IMR-90 (cell line): ENCODE results near the gene PTCD1. TPM values are rescaled to one million over a fixed set of nuclear protein-coding genes. Genes with fewer than 3 reads are reported as not detected.

Experiments
- ATAC-seq: fragments of 200-7000 bp; cut with Tn5 transposase; 2 replicates; pipeline ENCODE4 v1.9.1; 2020; ENCODE audit warnings: low read depth, mild to moderate bottlenecking, moderate library complexity
- BruUV-seq: library from RNA; stranded (reverse); fragments of 400-500 nt; replicated peaks from 2 replicates; lab custom pipeline; 2021; lab: Mats Ljungman, UMichigan
- CTCF ChIA-PET: fragments of 300-600 bp; formaldehyde crosslinking; extraction: SDS; loops from one replicate; lab custom pipeline; 2021; ENCODE audit warnings: antibody characterized with exemption; lab: Yijun Ruan, JAX
- POLR2A ChIA-PET: fragments of 300-600 bp; sonication (Branson Sonifier 250); formaldehyde crosslinking; loops from one replicate; lab custom pipeline; 2022; ENCODE audit warnings: antibody characterized with exemption; ENCODE audit not compliant: unreplicated experiment; lab: Charles Lee
- DNase-seq: peaks from one replicate; pipeline ENCODE4 v3.0.0; 2013
- H2AFZ ChIP-seq: replicated peaks from 2 replicates; pipeline ENCODE3; 2013; ENCODE audit warnings: low read length, mild to moderate bottlenecking; ENCODE audit not compliant: poor library complexity
- H2AK5ac ChIP-seq: 2 replicates; pipeline ENCODE4 v1.6.1; 2013; ENCODE audit warnings: low read depth, low read length, inconsistent platforms
- H2AK9ac ChIP-seq: replicated peaks from 2 replicates; pipeline ENCODE3; 2013; ENCODE audit warnings: mild to moderate bottlenecking, low read depth, low read length, moderate library complexity; ENCODE audit not compliant: poor library complexity
- H2BK120ac ChIP-seq: 2 replicates; pipeline ENCODE4 v1.6.1; 2013; ENCODE audit warnings: low read depth, low read length, inconsistent platforms
- H2BK15ac ChIP-seq: 3 replicates; pipeline ENCODE4 v1.6.1; 2013; ENCODE audit warnings: low read depth, low read length, inconsistent platforms
- H2BK20ac ChIP-seq: 2 replicates; pipeline ENCODE4 v1.6.1; 2013; ENCODE audit warnings: low read depth, mild to moderate bottlenecking, inconsistent platforms, low read length, moderate library complexity
- H2BK5ac ChIP-seq: 2 replicates; pipeline ENCODE4 v1.6.1; 2013; ENCODE audit warnings: mild to moderate bottlenecking, low read depth, low read length, inconsistent platforms; ENCODE audit not compliant: poor library complexity, severe bottlenecking
- H3K14ac ChIP-seq: replicated peaks from 2 replicates; pipeline ENCODE4 v1.6.1; 2013; ENCODE audit warnings: low read depth, low read length, inconsistent platforms
- H3K18ac ChIP-seq: 2 replicates; pipeline ENCODE4 v1.6.1; 2013; ENCODE audit warnings: low read depth, low read length, control low read depth
- H3K23ac ChIP-seq: 2 replicates; pipeline ENCODE4 v1.6.1; 2013; ENCODE audit warnings: low read depth, low read length, inconsistent platforms
- H3K27ac ChIP-seq: 2 replicates; pipeline ENCODE4 v1.5.1; 2013; ENCODE audit warnings: mild to moderate bottlenecking, control low read depth, low read length; ENCODE audit not compliant: insufficient read depth
- H3K27me3 ChIP-seq: 2 replicates; pipeline ENCODE4 v1.6.1; 2013; ENCODE audit warnings: low read length; ENCODE audit not compliant: control insufficient read depth, insufficient read depth
- H3K36me3 ChIP-seq: 2 replicates; pipeline ENCODE4 v1.6.1; 2013; ENCODE audit warnings: low read length, mixed read lengths; ENCODE audit not compliant: control insufficient read depth, insufficient read depth
- H3K4ac ChIP-seq: 2 replicates; pipeline ENCODE4 v1.6.1; 2013; ENCODE audit warnings: low read depth, low read length, inconsistent platforms
- H3K4me1 ChIP-seq: 2 replicates; pipeline ENCODE4 v1.6.1; 2013; ENCODE audit warnings: low read length, mixed read lengths; ENCODE audit not compliant: control insufficient read depth, insufficient read depth
- H3K4me2 ChIP-seq: 2 replicates; pipeline ENCODE4 v1.6.1; 2013; ENCODE audit warnings: low read depth, mild to moderate bottlenecking, control low read depth, low read length, moderate library complexity
- H3K4me3 ChIP-seq: 2 replicates; pipeline ENCODE4 v1.5.1; 2013; ENCODE audit warnings: low read depth, mild to moderate bottlenecking, control low read depth, low read length, moderate library complexity; ENCODE audit not compliant: insufficient read depth
- H3K56ac ChIP-seq: 2 replicates; pipeline ENCODE4 v1.6.1; 2013; ENCODE audit warnings: low read length, inconsistent platforms; ENCODE audit not compliant: insufficient read depth; ENCODE audit errors: extremely low read depth
- H3K79me1 ChIP-seq, 2 experiments: 2 replicates each; pipeline ENCODE4 v1.6.1; 2013; ENCODE audit warnings: low read length in 2 of 2, inconsistent platforms in 1 of 2, low read depth in 1 of 2
- H3K9ac ChIP-seq: 2 replicates; pipeline ENCODE4 v1.6.1; 2013; ENCODE audit warnings: low read depth, low read length, control low read depth
- H3K9me1 ChIP-seq: 2 replicates; pipeline ENCODE4 v1.6.1; 2013; ENCODE audit warnings: low read length, inconsistent platforms; ENCODE audit not compliant: insufficient read depth
- H3K9me3 ChIP-seq: 2 replicates; pipeline ENCODE4 v1.6.1; 2013; ENCODE audit warnings: low read length; ENCODE audit not compliant: control insufficient read depth, insufficient read depth
- H4K20me1 ChIP-seq: 2 replicates; pipeline ENCODE4 v1.6.1; 2013; ENCODE audit warnings: low read length, inconsistent platforms; ENCODE audit not compliant: insufficient read depth
- H4K5ac ChIP-seq: 2 replicates; pipeline ENCODE4 v1.6.1; 2013; ENCODE audit warnings: mild to moderate bottlenecking, low read depth, low read length, control low read depth
- H4K8ac ChIP-seq, 2 experiments: 2 replicates each; pipeline ENCODE4 v1.6.1; 2013; ENCODE audit warnings: low read depth in 2 of 2, low read length in 2 of 2, control low read depth in 1 of 2, inconsistent platforms in 1 of 2
- H4K91ac ChIP-seq: 2 replicates; pipeline ENCODE4 v1.6.1; 2013; ENCODE audit warnings: low read depth, low read length, inconsistent platforms; ENCODE audit not compliant: insufficient read depth
- CEBPB ChIP-seq: IDR thresholded peaks from 2 replicates; pipeline ENCODE4 v1.6.1; 2012; ENCODE audit warnings: low read depth, low read length, improper control_type of control experiment
- NFE2L2 ChIP-seq: fragments of 150-350 bp; IDR thresholded peaks from 2 replicates; pipeline ENCODE4 v1.6.1; 2016; ENCODE audit warnings: low read depth, mild to moderate bottlenecking, low read length
- WGBS, 2 experiments: methylation state at CpG; one replicate each; pipeline versions ENCODE4 v1.1.5 to v1.1.7; 2013; ENCODE audit warnings: missing lambda C conversion rate in 2 of 2; ENCODE audit not compliant: insufficient read length in 1 of 2; ENCODE audit errors: extremely low coverage in 2 of 2; 5-methylcytosine and 5-hydroxymethylcytosine counted together
- dilution Hi-C: fragments of 300-500 bp; cut with HindIII; formaldehyde crosslinking; loops from one replicate; pipeline ENCODE4 v1.14.3; 2018; ENCODE audit warnings: low sequenced_read_pairs; ENCODE audit not compliant: unreplicated experiment
- in situ Hi-C: fragments of 300-500 bp; cut with MboI; formaldehyde crosslinking; loops from 3 replicates; pipeline ENCODE4 v1.14.3; 2019; ENCODE audit warnings: low sequenced_read_pairs, inconsistent platforms, mixed read lengths
- intact Hi-C: fragments of 100-400 bp; cut with micrococcal nuclease; formaldehyde crosslinking; loops from 2 replicates; pipeline ENCODE4 v1.10.0; 2022
- polyA plus RNA-seq, 3 experiments: library from polyadenylated mRNA; depleted of rRNA; stranded (reverse); fragments of >200 nt; gene quantifications; 2 replicates each; pipeline ENCODE4 v1.2.3, GENCODE V29; 2012; ENCODE audit warnings: low replicate concordance in 1 of 3
- total RNA-seq: library from RNA; depleted of rRNA; stranded (reverse); fragments of >200 nt; gene quantifications from 2 replicates; pipeline ENCODE4 v1.2.3, GENCODE V29; 2012

PTCD1 gene
- total and polyA plus RNA-seq, 2 of the 4 experiments (the other 2 are of a cell fraction): 2.2 to 4.0 TPM

GRCh38 chr7:99440195-99440594 is 1.6 kb upstream of the PTCD1 start:
- Histone ChIP-seq H3K9me3 (no peaks in the 10 kb centered on the region), H3K4me3 (peak overlapping the region; percentile 85), H2BK5ac (peak overlapping the region; percentile 3), H4K8ac (peak overlapping the region in 1 of 2 experiments; percentile 10; a peak in 1 of 4 replicates), H3K4me1 (peaks cover 6% of the 10 kb centered on the region), H3K9ac (peak overlapping the region; percentile 76; the same call in 1 of the 2 replicates), H2AK9ac (peak overlapping the region; percentile 19), H2AFZ (no peak overlapping the region), H2BK120ac (no peak overlapping the region), H4K5ac (no peak overlapping the region), H3K18ac (no peak overlapping the region), H3K9me1 (0 out of 2 replicates have a peak, but pooled peaks cover 10% of the 10 kb centered on the region), H3K14ac (peak overlapping the region; percentile 34; the same call in 1 of the 2 replicates), H2BK20ac (no peak overlapping the region), H2BK15ac (no peak overlapping the region), H3K79me1 (peaks cover 29 to 60% of the 10 kb centered on the region in 2 experiments), H3K4me2 (peak overlapping the region; percentile 89), H3K27me3 (no peaks in the 10 kb centered on the region), H3K27ac (peak overlapping the region; percentile 47; the same call in 1 of the 2 replicates), H2AK5ac (no peak overlapping the region), H4K20me1 (peaks cover 16% of the 10 kb centered on the region), H4K91ac (no peak overlapping the region), H3K36me3 (peaks cover 14% of the 10 kb centered on the region), H3K23ac (peak overlapping the region; percentile 63; the same call in 1 of the 2 replicates), H3K56ac (no peak overlapping the region), H3K4ac (peak overlapping the region; percentile 20; the same call in 1 of the 2 replicates)
- in situ Hi-C loops: no loop called here
- WGBS, 2 experiments: no CpG with 5 or more reads among the region's 9 CpGs
- CTCF ChIA-PET: no interaction called here
- intact Hi-C loops: no loop called here
- POLR2A ChIA-PET: no interaction called here
- TF ChIP-seq CEBPB (peak; percentile 81), NFE2L2 (no peak)
- no TSS peak for BruUV-seq
- DNase-seq: peak; percentile 18
- dilution Hi-C loops: no loop called here
- ATAC-seq: no peak
